Thymus (tissue), 11 donors: ENCODE data around the gene OTOS. TPM values are rescaled to one million over a fixed set of nuclear protein-coding genes. Genes with fewer than 3 reads are reported as not detected.

Source experiments
- DNase-seq, 9 donors: peaks; one replicate each; pipeline ENCODE4 v3.0.0-alpha.2; 2013; ENCODE audit warnings: low spot score in 9 of 9, low read depth in 6 of 9, missing footprints in 1 of 9
- H3K27ac ChIP-seq, 2 donors: one replicate each; pipeline ENCODE4 v1.5.1; 2013; ENCODE audit warnings: control low read depth in 1 of 2, low read depth in 1 of 2, low read length in 1 of 2, mild to moderate bottlenecking in 1 of 2, moderate library complexity in 1 of 2
- H3K27me3 ChIP-seq, 2 donors: one replicate each; pipeline ENCODE4 v1.5.1; 2013; ENCODE audit warnings: low read length in 1 of 2; ENCODE audit not compliant: control insufficient read depth in 2 of 2, insufficient read depth in 1 of 2
- H3K36me3 ChIP-seq, 2 donors: one replicate each; pipeline ENCODE4 v1.5.1; 2013; ENCODE audit warnings: low read length in 1 of 2, mild to moderate bottlenecking in 1 of 2, moderate library complexity in 1 of 2; ENCODE audit not compliant: control insufficient read depth in 2 of 2, insufficient read depth in 2 of 2
- H3K4me1 ChIP-seq, 2 donors: one replicate each; pipeline ENCODE4 v1.5.1; 2013; ENCODE audit warnings: low read length in 2 of 2; ENCODE audit not compliant: control insufficient read depth in 2 of 2, insufficient read depth in 2 of 2
- H3K4me3 ChIP-seq, 2 donors: one replicate each; pipeline ENCODE4 v1.5.1; 2013; ENCODE audit warnings: low read length in 2 of 2, control low read depth in 1 of 2, mild to moderate bottlenecking in 1 of 2
- H3K9me3 ChIP-seq, 2 donors: one replicate each; pipeline ENCODE4 v1.5.1; 2013; ENCODE audit warnings: low read length in 1 of 2, mild to moderate bottlenecking in 1 of 2; ENCODE audit not compliant: control insufficient read depth in 2 of 2, insufficient read depth in 1 of 2
- WGBS: extraction: QIAGEN DNeasy Blood & Tissue Kit; methylation state at CpG from one replicate; pipeline ENCODE4 v1.1.7; 2013; 5-methylcytosine and 5-hydroxymethylcytosine counted together
- polyA plus RNA-seq: library from polyadenylated mRNA; stranded (reverse); fragments of 200-250 nt; gene quantifications from one replicate; pipeline ENCODE4 v1.2.3, GENCODE V29; 2013
- total RNA-seq: library from RNA; stranded (reverse); fragments of 120-200 nt; gene quantifications from one replicate; pipeline ENCODE4 v1.2.4, GENCODE V29; 2013
- donor health status: healthy.

OTOS gene
- total and polyA plus RNA-seq, 2 donors, result 0.38 to 2.4 TPM

- Histone ChIP-seq H3K4me1 (peaks cover 9 to 14% of the 10 kb centered on the region in 2 donors), H3K27ac (no peak overlapping the region), H3K27me3 (peaks cover 3 to 54% of the 10 kb centered on the region in 2 donors), H3K36me3 (peaks cover 12 to 16% of the 10 kb centered on the region in 2 donors), H3K9me3 (no peaks in the 10 kb centered on the region), H3K4me3 (peak overlapping the region; percentile 79 to 86)
- WGBS, result 29% methylated on average over 36 of the region's 36 CpGs
- no peak for DNase-seq
Measured at GRCh38 chr2:240136671-240137292, 3.7 kb downstream of the OTOS start.

- Histone ChIP-seq H3K4me1 (peaks cover 9 to 14% of the 10 kb centered on the region in 2 donors), H3K27ac (peak within 1 kb of the TSS in 1 of 2 donors; percentile 54), H3K4me3 (peak within 1 kb of the TSS; percentile 79 to 86), H3K27me3 (peaks cover 3 to 49% of the 10 kb centered on the region in 2 donors), H3K36me3 (peaks cover 19 to 21% of the 10 kb centered on the region in 2 donors), H3K9me3 (no peaks in the 10 kb centered on the region)
- DNase-seq, result peak; percentile 35 to 91 (median 73)
- under 1% methylated on average over 79 of the region's 79 CpGs for WGBS
Measured at GRCh38 chr2:240136013-240136670, 4.3 kb downstream of the OTOS start, which contains the start of gene COPS9. Gene COPS9 (minus strand): TSS chr2:240136305. CDS start chr2:240136284, 21 bp downstream.

- Histone ChIP-seq H3K4me3 (peak overlapping the region; percentile 79 to 86), H3K4me1 (peaks cover 9 to 14% of the 10 kb centered on the region in 2 donors), H3K36me3 (peaks cover 24 to 25% of the 10 kb centered on the region in 2 donors), H3K9me3 (no peaks in the 10 kb centered on the region), H3K27ac (no peak overlapping the region), H3K27me3 (peaks cover 0 to 44% of the 10 kb centered on the region in 2 donors)
- 3% methylated on average over 17 of the region's 17 CpGs for WGBS
- DNase-seq, result peak in 1 of 9 donors; percentile 8
Measured at GRCh38 chr2:240135706-240136012, 4.8 kb downstream of the OTOS start.

GRCh38 chr2:240134956-240135520 is 5.4 kb downstream of the OTOS start:
- Histone ChIP-seq H3K9me3 (peaks cover 0 to 1% of the 10 kb centered on the region in 2 donors), H3K27ac (no peak overlapping the region), H3K36me3 (peaks cover 30 to 31% of the 10 kb centered on the region in 2 donors), H3K4me3 (peak overlapping the region; percentile 79 to 86), H3K27me3 (peaks cover 0 to 38% of the 10 kb centered on the region in 2 donors), H3K4me1 (peaks cover 9 to 14% of the 10 kb centered on the region in 2 donors)
- 90% methylated on average over 15 of the region's 15 CpGs for WGBS
- DNase-seq, result no peak

DNA sequence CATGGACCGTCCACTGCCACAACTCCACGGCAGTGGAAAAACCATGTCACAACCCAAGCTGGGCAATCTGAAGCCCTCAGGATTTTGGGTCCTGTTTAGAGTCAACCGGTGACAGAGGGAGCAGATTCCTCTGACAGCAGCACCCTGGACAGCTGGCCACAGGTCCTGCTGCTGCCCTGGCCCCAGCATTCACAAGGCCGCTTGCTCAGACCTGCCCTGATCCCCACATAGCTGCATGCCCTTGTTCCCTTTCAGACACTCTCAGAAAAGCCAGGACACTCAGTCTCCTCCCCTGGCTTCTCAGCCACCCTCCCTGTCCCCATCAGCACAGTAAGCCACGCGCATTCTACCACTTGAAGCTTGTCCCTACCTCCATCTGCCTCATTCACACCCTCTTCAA is 6.0 kb downstream of the OTOS start:
- peaks cover 36 to 37% of the 10 kb centered on the region in 2 donors for H3K36me3 ChIP-seq
- peaks cover 0 to 32% of the 10 kb centered on the region in 2 donors for H3K27me3 ChIP-seq
- H3K4me1 ChIP-seq, result peaks cover 9 to 14% of the 10 kb centered on the region in 2 donors
- DNase-seq, result no peak
- no peak overlapping the region for H3K27ac ChIP-seq
- no peak overlapping the region for H3K4me3 ChIP-seq
- 97% methylated on average over 6 of the region's 6 CpGs for WGBS
- peaks cover 0 to 1% of the 10 kb centered on the region in 2 donors for H3K9me3 ChIP-seq

- no peak overlapping the region for H3K4me3 ChIP-seq
- DNase-seq, result no peak
- H3K36me3 ChIP-seq, result peaks cover 44 to 46% of the 10 kb centered on the region in 2 donors
- H3K27me3 ChIP-seq, result peaks cover 0 to 22% of the 10 kb centered on the region in 2 donors
- H3K9me3 ChIP-seq, result peaks cover 0 to 1% of the 10 kb centered on the region in 2 donors
- WGBS, result 97% methylated on average over 10 of the region's 10 CpGs
- H3K27ac ChIP-seq, result no peak overlapping the region
- peaks cover 9 to 14% of the 10 kb centered on the region in 2 donors for H3K4me1 ChIP-seq
Measured at GRCh38 chr2:240133401-240133800, 7.1 kb downstream of the OTOS start.

DNA sequence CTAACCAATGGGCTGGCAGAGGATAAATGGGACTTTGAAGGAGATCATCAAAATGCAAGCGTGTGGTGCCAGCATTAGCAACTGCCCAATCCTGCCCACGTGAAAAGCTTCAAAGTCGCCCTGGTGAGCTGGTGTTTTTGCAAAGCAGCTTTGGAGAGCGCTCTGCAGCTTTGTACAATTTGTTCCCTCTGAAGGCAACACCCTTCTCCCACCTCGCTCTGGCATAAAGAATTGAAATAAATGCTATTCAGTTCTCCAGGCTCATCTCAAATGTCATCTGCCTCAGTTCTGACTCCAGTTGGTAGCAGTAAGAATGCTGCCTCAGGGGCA is 7.8 kb downstream of the OTOS start:
- Histone ChIP-seq H3K4me3 (no peak overlapping the region), H3K27ac (no peak overlapping the region), H3K4me1 (peaks cover 9 to 14% of the 10 kb centered on the region in 2 donors), H3K27me3 (peaks cover 0 to 14% of the 10 kb centered on the region in 2 donors), H3K9me3 (peaks cover 0 to 1% of the 10 kb centered on the region in 2 donors), H3K36me3 (peaks cover 50 to 54% of the 10 kb centered on the region in 2 donors)
- 96% methylated on average over 5 of the region's 5 CpGs for WGBS
- DNase-seq, result no peak

- Histone ChIP-seq H3K36me3 (peaks cover 50 to 59% of the 10 kb centered on the region in 2 donors), H3K4me1 (peaks cover 9 to 14% of the 10 kb centered on the region in 2 donors), H3K9me3 (peaks cover 0 to 1% of the 10 kb centered on the region in 2 donors), H3K4me3 (no peak overlapping the region), H3K27me3 (peaks cover 0 to 9% of the 10 kb centered on the region in 2 donors), H3K27ac (no peak overlapping the region)
- DNase-seq, result no peak
- WGBS, result 96% methylated on average over 22 of the region's 22 CpGs
Measured at GRCh38 chr2:240131941-240132650, 8.4 kb downstream of the OTOS start.
